Measurements from ENCODE around the gene INPP5D. TPM values are rescaled to one million over a fixed set of nuclear protein-coding genes. Genes with fewer than 3 reads are reported as not detected.

The INPP5D gene
- total and polyA plus RNA-seq, 2 donors (not counting 1 experiment from before 2014, with no cell fraction given): 152 to 444 TPM

DNA sequence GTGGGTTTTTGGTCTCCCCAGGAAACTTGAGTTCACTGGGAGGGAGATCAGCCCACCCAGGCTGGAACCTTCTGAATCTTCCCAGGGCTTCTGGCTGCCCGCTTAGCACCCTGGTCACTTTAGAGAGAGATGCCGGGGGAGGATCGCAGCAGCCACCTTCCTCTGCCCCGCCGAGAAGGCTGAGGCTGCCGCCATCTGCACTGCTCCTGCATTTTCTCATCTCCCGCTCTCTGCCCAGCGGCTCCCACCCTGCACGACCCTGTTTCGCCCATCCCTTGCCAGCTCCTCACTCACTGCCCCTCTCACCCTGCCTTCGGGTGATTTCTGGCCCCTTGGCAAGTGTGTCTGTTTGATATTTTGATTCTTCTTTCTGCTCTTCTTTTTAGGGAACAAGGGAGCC lies 108.8 kb downstream of the INPP5D start:
- POLR2A ChIA-PET: no interaction called here
- no peak overlapping the region for H3K4me3 Mint-ChIP-seq
- Histone ChIP-seq H3K4me1 (ENCODE audit: control insufficient read depth in 2 of 2, insufficient read depth in 2 of 2, low read length in 2 of 2) (no peaks in the 10 kb centered on the region), H3K4me3 (ENCODE audit: control extremely low read depth in 1 of 5, extremely low read depth in 1 of 5, insufficient read depth in 1 of 5, low read depth in 2 of 5, low read length in 4 of 5) (no peak overlapping the region), H3K4me2 (replicated peaks; ENCODE audit: low read depth, low read length, poor library complexity, severe bottlenecking) (no peak overlapping the region), H3K27me3 (replicated peaks in 1 of 4; ENCODE audit: control extremely low read depth in 1 of 4, control insufficient read depth in 3 of 4, insufficient read depth in 4 of 4, low read length in 3 of 4) (no peaks in the 10 kb centered on the region), H3K27ac (ENCODE audit: low read length in 2 of 2) (no peak overlapping the region), H2AFZ (ENCODE audit: insufficient read depth, low read depth, low read length, poor library complexity, severe bottlenecking) (no peak overlapping the region), H3K36me3 (replicated peaks in 1 of 2; ENCODE audit: control extremely low read depth in 1 of 2, control insufficient read depth in 1 of 2, extremely low read depth in 1 of 2, insufficient read depth in 2 of 2, low read length in 1 of 2) (peaks cover 23 to 88% of the 10 kb centered on the region in 2 experiments), H3K9ac (ENCODE audit: low read length) (no peak overlapping the region), H3K79me2 (ENCODE audit: control insufficient read depth, insufficient read depth, low read length) (peaks cover 41% of the 10 kb centered on the region), H3K9me3 (ENCODE audit: control extremely low read depth in 1 of 3, control insufficient read depth in 2 of 3, insufficient read depth in 1 of 3, low read length in 2 of 3) (no peaks in the 10 kb centered on the region), H4K20me1 (ENCODE audit: control insufficient read depth, insufficient read depth, low read length, poor library complexity, severe bottlenecking) (peaks cover 51% of the 10 kb centered on the region)
- intact Hi-C loops (cut with micrococcal nuclease): no loop called here
- DNase-seq: no peak
- no peaks in the 10 kb centered on the region for H3K9me3 Mint-ChIP-seq (ENCODE audit: insufficient read depth)
- H3K27ac Mint-ChIP-seq: peak overlapping the region; percentile 39
- CTCF ChIA-PET: no interaction called here
- ATAC-seq (ENCODE audit: low read depth): no peak
- no peaks in the 10 kb centered on the region for H3K27me3 Mint-ChIP-seq
- no peaks in the 10 kb centered on the region for H3K4me1 Mint-ChIP-seq
- 96% methylated on average over 3 of the region's 11 CpGs for WGBS (ENCODE audit: insufficient coverage)
- TF ChIP-seq CTCF (IDR thresholded peaks at IDR 0.05) (no peak), EZH2 (IDR thresholded peaks at IDR 0.05; ENCODE audit: borderline replicate concordance, insufficient read depth, low read depth, low read length, poor library complexity, severe bottlenecking) (no peak)

GRCh38 chr2:233171344-233171743 lies 111.2 kb downstream of the INPP5D start:
- WGBS (ENCODE audit: insufficient coverage): no CpG with 5 or more reads among the region's 2 CpGs
- no peaks in the 10 kb centered on the region for H3K27me3 Mint-ChIP-seq
- intact Hi-C loops (cut with micrococcal nuclease): no loop called here
- Histone ChIP-seq H3K4me1 (ENCODE audit: control insufficient read depth in 2 of 2, insufficient read depth in 2 of 2, low read length in 2 of 2) (no peaks in the 10 kb centered on the region), H3K36me3 (replicated peaks in 1 of 2; ENCODE audit: control extremely low read depth in 1 of 2, control insufficient read depth in 1 of 2, extremely low read depth in 1 of 2, insufficient read depth in 2 of 2, low read length in 1 of 2) (peaks cover 13 to 84% of the 10 kb centered on the region in 2 experiments), H3K9ac (ENCODE audit: low read length) (no peak overlapping the region), H4K20me1 (ENCODE audit: control insufficient read depth, insufficient read depth, low read length, poor library complexity, severe bottlenecking) (peaks cover 48% of the 10 kb centered on the region), H3K9me3 (ENCODE audit: control extremely low read depth in 1 of 3, control insufficient read depth in 2 of 3, insufficient read depth in 1 of 3, low read length in 2 of 3) (no peaks in the 10 kb centered on the region), H3K79me2 (ENCODE audit: control insufficient read depth, insufficient read depth, low read length) (peaks cover 26% of the 10 kb centered on the region), H3K27ac (ENCODE audit: low read length in 2 of 2) (no peak overlapping the region), H3K27me3 (replicated peaks in 1 of 4; ENCODE audit: control extremely low read depth in 1 of 4, control insufficient read depth in 3 of 4, insufficient read depth in 4 of 4, low read length in 3 of 4) (no peaks in the 10 kb centered on the region), H3K4me3 (ENCODE audit: control extremely low read depth in 1 of 5, extremely low read depth in 1 of 5, insufficient read depth in 1 of 5, low read depth in 2 of 5, low read length in 4 of 5) (no peak overlapping the region), H2AFZ (ENCODE audit: insufficient read depth, low read depth, low read length, poor library complexity, severe bottlenecking) (no peak overlapping the region), H3K4me2 (replicated peaks; ENCODE audit: low read depth, low read length, poor library complexity, severe bottlenecking) (no peak overlapping the region)
- H3K4me3 Mint-ChIP-seq: no peak overlapping the region
- H3K4me1 Mint-ChIP-seq: no peaks in the 10 kb centered on the region
- no peak overlapping the region for H3K27ac Mint-ChIP-seq
- TF ChIP-seq CTCF (IDR thresholded peaks at IDR 0.05) (no peak), EZH2 (IDR thresholded peaks at IDR 0.05; ENCODE audit: borderline replicate concordance, insufficient read depth, low read depth, low read length, poor library complexity, severe bottlenecking) (no peak)
- H3K9me3 Mint-ChIP-seq (ENCODE audit: insufficient read depth): no peaks in the 10 kb centered on the region
- ATAC-seq (ENCODE audit: low read depth) (no peak), DNase-seq (no peak)
- ChIA-PET POLR2A (no interaction called here), CTCF (interaction anchor here (1.1 kb wide), 1 partner anchor 36 kb away, joined by 3 read pairs; no protein-coding TSS in a partner anchor)
